Measurements from ENCODE around the gene CEP131. TPM values are rescaled to one million over a fixed set of nuclear protein-coding genes. Genes with fewer than 3 reads are reported as not detected.

Gene CEP131
- total and polyA plus RNA-seq, 4 donors, result 7.2 to 26.6 (median 18.3) TPM

DNA sequence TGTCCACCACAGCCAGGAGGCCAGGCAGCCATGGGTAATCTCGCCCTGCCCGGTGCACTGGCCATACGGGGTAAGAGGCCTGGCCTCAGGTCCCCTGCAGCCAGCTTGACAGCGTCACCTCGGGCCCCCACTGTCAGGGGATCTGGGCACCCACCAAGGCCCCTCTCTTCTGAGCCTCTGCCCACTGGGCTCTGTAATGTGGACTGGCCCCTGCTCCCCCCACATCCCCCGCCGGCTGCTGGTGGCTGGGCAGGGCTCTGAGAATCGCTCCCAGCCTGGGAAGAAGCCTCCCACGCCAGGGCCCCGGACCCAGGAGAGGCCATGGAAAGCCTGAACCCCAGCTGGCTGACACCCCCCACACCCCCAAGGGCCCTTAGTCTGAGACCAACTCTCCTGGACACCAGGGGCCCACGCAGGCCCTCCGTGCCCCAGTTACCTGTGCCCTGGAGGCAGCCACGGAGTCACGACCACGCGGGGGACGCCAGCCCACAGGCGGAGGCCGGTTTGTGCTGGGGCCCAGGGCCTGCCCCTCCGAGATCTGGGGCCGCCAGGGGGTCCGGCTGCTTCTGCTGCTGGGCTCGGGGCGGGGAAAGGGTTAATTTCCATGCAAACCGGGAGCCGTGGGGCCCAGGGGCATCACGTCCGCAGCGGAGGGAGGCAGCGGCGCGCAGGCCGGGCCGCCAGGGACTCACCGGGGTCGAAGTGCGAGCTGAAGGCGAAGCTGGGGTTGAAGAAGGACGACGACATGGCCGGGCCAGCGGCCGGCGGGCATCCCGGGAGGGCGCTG lies 57.3 kb downstream of the CEP131 start, which contains the start of gene PVALEF:
Gene PVALEF (plus strand): TSS at position 262 of the 787 bp plus-strand sequence. CDS start 15,720 bp downstream, outside the sequence.
- peak in 3 of 6 donors; percentile 28 to 69 (median 69) for DNase-seq (ENCODE audit: low read depth in 4 of 6, low spot score in 6 of 6)
- Histone ChIP-seq H3K4me1 (ENCODE audit: control insufficient read depth, insufficient read depth, low read length) (peaks cover 56% of the 10 kb centered on the region), H3K36me3 (ENCODE audit: control insufficient read depth, insufficient read depth, low read length) (peaks cover 47% of the 10 kb centered on the region), H3K9me3 (ENCODE audit: control insufficient read depth, insufficient read depth, low read length) (no peaks in the 10 kb centered on the region), H3K27me3 (ENCODE audit: control insufficient read depth, insufficient read depth, low read length) (no peaks in the 10 kb centered on the region), H3K4me3 (ENCODE audit: low read depth, low read length) (peak within 1 kb of the TSS; percentile 50), H3K27ac (ENCODE audit: low read depth, low read length) (peak within 1 kb of the TSS; percentile 88)
- 8% methylated on average over 46 of the region's 46 CpGs for WGBS (ENCODE audit: insufficient coverage)

DNA sequence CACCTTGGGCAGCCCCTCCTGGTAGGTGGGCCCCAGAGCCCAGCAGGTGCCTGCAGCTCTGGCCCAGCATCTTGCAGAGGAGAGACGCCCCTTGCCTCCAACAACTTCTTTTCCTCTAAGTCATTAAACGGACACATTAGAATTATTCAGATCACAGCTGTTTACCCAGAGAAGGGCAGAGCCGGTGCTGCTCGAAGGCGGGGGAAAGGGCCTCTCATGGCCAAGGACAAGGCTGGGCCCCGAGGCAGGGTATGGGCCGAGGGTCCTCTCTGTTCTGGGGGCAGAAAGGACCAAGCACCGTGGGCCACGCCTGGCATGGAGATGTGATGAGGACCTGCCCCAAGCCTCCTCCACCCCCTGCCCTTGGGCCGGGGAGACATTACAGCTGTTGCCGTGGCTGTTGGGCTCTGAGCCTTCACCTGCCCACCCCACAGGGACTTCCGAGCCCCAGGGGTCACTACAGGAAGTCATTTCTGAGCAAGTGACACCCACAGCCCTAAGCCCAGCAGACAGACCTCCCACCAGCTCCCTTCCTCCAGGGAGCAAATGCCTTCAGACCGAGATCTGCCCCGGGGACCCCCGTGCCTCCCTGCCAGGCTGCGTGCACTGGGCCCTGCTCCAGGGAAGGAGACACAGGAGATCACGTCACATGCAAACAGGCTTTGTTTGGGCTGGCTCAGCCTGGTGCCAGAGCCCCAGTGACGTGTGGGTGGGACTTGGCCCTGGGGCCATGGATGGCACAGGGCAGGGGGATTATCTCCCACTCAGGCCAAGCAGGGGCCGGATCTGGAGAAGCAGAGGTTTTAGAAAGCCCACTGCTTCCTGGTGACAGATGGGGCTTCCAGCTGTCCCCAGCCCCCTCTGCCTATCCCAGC lies 58.2 kb downstream of the CEP131 start:
- H3K27me3 ChIP-seq (ENCODE audit: control insufficient read depth, insufficient read depth, low read length), result no peaks in the 10 kb centered on the region
- H3K4me1 ChIP-seq (ENCODE audit: control insufficient read depth, insufficient read depth, low read length), result peaks cover 59% of the 10 kb centered on the region
- H3K4me3 ChIP-seq (ENCODE audit: low read depth, low read length), result peak overlapping the region; percentile 50
- H3K27ac ChIP-seq (ENCODE audit: low read depth, low read length), result peak overlapping the region; percentile 88
- H3K36me3 ChIP-seq (ENCODE audit: control insufficient read depth, insufficient read depth, low read length), result peaks cover 55% of the 10 kb centered on the region
- DNase-seq (ENCODE audit: low read depth in 4 of 6, low spot score in 6 of 6), result peak in 2 of 6 donors; percentile 59 to 73
- 25% methylated on average over 18 of the region's 19 CpGs for WGBS (ENCODE audit: insufficient coverage)
- H3K9me3 ChIP-seq (ENCODE audit: control insufficient read depth, insufficient read depth, low read length), result no peaks in the 10 kb centered on the region

DNA sequence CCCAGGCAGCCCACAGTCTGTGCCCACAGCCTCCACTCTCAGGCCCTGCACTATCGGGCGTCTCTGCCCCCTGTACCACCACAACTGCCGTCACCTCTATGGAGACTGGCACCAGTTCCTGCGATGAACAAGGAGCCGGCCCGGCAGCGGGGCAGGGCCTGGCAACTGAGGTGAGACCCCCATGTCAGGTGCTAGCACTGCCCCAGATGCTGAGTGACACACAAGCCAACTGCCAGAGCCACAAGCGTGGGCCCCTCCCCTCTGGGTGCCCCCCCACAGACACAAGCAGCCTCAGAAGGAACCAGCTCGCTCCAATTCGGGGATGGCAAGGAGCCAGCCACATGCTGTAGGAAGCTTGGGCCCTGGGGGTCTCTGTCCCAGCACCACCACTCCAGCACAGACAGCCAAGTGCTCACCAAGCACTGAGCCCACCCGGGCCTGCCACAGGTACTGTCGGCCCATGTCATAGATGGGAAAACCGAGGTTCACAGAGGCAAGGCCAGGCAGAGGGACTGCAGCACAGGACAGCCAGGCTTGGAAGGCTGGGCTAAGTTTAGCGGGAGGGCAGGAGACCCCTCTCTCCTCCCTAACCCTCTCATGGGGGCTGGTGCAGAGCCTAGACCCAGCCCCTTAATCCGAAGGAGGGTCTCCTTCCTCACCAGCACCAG lies 58.9 kb downstream of the CEP131 start:
- WGBS (ENCODE audit: insufficient coverage), result 81% methylated on average over 15 of the region's 15 CpGs
- Histone ChIP-seq H3K4me3 (ENCODE audit: low read depth, low read length) (no peak overlapping the region), H3K27me3 (ENCODE audit: control insufficient read depth, insufficient read depth, low read length) (no peaks in the 10 kb centered on the region), H3K9me3 (ENCODE audit: control insufficient read depth, insufficient read depth, low read length) (no peaks in the 10 kb centered on the region), H3K27ac (ENCODE audit: low read depth, low read length) (peak overlapping the region; percentile 88), H3K4me1 (ENCODE audit: control insufficient read depth, insufficient read depth, low read length) (peaks cover 59% of the 10 kb centered on the region), H3K36me3 (ENCODE audit: control insufficient read depth, insufficient read depth, low read length) (peaks cover 63% of the 10 kb centered on the region)
- DNase-seq (ENCODE audit: low read depth in 4 of 6, low spot score in 6 of 6), result no peak

DNA sequence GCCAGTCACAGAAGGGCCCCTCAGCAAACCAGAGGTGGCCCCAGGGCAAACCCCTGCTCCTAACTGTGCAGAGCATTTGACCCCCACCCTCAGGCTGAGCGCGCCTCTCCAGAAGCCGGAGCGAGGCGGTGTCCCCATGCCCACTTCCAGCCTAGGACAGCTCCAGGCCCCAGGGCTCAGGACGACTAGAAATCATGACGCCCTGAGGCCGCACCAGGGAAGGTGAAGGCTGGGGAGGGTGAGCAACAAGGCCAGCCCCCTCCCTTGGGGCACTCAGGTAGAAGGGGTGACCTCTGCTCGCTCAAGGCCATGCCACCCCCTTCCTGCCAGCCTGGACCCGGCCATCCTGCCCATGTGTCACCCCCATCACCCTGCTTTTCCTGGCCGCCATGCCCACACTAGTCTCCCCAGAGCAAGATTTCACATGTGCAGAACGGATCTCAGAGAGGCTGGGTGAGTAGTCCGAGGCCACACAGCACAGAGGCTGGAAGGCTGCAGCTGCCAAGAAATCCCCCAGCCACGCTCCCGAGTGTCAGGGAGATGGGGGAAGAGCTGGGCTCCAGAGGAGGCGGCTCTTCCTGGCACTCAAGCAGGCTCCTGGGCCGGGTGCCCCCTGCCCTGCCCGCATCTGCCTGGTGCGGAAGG lies 59.6 kb downstream of the CEP131 start:
- no peak overlapping the region for H3K4me3 ChIP-seq (ENCODE audit: low read depth, low read length)
- H3K9me3 ChIP-seq (ENCODE audit: control insufficient read depth, insufficient read depth, low read length), result no peaks in the 10 kb centered on the region
- H3K4me1 ChIP-seq (ENCODE audit: control insufficient read depth, insufficient read depth, low read length), result peaks cover 57% of the 10 kb centered on the region
- no peaks in the 10 kb centered on the region for H3K27me3 ChIP-seq (ENCODE audit: control insufficient read depth, insufficient read depth, low read length)
- no peak overlapping the region for H3K27ac ChIP-seq (ENCODE audit: low read depth, low read length)
- peaks cover 66% of the 10 kb centered on the region for H3K36me3 ChIP-seq (ENCODE audit: control insufficient read depth, insufficient read depth, low read length)
- no peak for DNase-seq (ENCODE audit: low read depth in 4 of 6, low spot score in 6 of 6)
- 87% methylated on average over 14 of the region's 19 CpGs for WGBS (ENCODE audit: insufficient coverage)

DNA sequence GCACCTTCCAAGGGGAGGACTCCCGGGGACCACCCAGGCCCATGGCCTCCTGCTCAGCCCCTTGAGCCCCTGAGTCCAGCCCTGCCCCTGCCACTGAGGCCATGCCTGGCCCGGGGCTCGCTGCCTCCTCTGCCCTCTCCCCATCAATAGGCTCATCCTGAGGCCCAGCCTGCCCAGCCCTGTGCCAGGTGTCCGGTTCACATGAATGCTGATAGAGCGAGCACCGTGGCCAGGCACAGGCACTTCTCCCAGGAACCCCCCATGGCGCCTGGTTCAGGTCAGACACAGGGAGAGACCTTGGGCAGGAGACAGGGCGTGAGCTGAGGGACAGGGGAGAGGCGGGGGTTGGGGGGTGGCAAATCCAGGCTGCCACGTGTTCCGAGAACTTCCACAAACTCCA lies 60.3 kb downstream of the CEP131 start:
- DNase-seq (ENCODE audit: low read depth in 4 of 6, low spot score in 6 of 6), result no peak
- no peaks in the 10 kb centered on the region for H3K27me3 ChIP-seq (ENCODE audit: control insufficient read depth, insufficient read depth, low read length)
- H3K4me1 ChIP-seq (ENCODE audit: control insufficient read depth, insufficient read depth, low read length), result peaks cover 50% of the 10 kb centered on the region
- peaks cover 70% of the 10 kb centered on the region for H3K36me3 ChIP-seq (ENCODE audit: control insufficient read depth, insufficient read depth, low read length)
- no peaks in the 10 kb centered on the region for H3K9me3 ChIP-seq (ENCODE audit: control insufficient read depth, insufficient read depth, low read length)
- H3K4me3 ChIP-seq (ENCODE audit: low read depth, low read length), result no peak overlapping the region
- no peak overlapping the region for H3K27ac ChIP-seq (ENCODE audit: low read depth, low read length)
- WGBS (ENCODE audit: insufficient coverage), result 92% methylated on average over 11 of the region's 11 CpGs

DNA sequence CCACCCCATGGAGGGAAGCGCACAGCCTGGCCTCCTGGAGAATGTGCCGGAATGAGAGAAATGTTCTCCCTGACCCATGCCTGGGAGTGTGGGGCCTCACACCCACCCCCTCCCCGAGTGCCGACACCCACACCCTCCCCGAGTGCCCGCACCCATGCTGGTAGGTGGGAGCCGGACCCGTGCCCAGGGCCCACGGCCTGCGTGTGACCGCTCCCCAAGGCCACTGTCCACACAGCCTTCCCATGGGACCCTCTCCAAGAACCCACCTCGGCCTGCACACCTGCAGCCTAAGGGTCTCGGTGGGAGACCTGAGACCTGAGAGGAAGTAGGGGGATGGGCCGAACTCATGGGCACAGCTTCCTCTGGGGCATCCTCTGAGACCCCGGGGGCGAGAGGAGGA lies 60.8 kb downstream of the CEP131 start:
- no peak for DNase-seq (ENCODE audit: low read depth in 4 of 6, low spot score in 6 of 6)
- WGBS (ENCODE audit: insufficient coverage), result 90% methylated on average over 5 of the region's 16 CpGs
- H3K4me3 ChIP-seq (ENCODE audit: low read depth, low read length), result no peak overlapping the region
- peaks cover 75% of the 10 kb centered on the region for H3K36me3 ChIP-seq (ENCODE audit: control insufficient read depth, insufficient read depth, low read length)
- no peaks in the 10 kb centered on the region for H3K27me3 ChIP-seq (ENCODE audit: control insufficient read depth, insufficient read depth, low read length)
- H3K9me3 ChIP-seq (ENCODE audit: control insufficient read depth, insufficient read depth, low read length), result no peaks in the 10 kb centered on the region
- H3K4me1 ChIP-seq (ENCODE audit: control insufficient read depth, insufficient read depth, low read length), result peaks cover 45% of the 10 kb centered on the region
- H3K27ac ChIP-seq (ENCODE audit: low read depth, low read length), result no peak overlapping the region

DNA sequence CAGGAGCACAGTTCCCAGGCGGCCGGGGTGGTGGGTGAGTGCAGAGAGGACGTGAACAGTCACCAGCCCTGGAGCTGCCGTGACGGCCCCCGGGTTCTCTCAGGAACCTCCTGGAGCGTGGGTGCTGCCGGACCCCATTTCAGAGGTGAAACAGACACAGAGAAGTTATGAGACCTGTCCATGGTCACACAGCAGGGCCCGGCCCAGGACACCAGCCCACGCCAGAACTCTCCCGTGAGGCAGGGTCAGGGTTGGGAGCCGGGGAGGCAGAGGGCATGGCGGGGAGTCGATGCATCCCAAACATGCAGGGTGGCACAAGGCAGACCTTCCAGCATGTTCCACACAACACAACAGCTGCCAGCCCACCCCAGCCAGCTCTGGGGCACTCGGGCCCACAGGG lies 61.2 kb downstream of the CEP131 start:
- peaks cover 77% of the 10 kb centered on the region for H3K36me3 ChIP-seq (ENCODE audit: control insufficient read depth, insufficient read depth, low read length)
- no peaks in the 10 kb centered on the region for H3K9me3 ChIP-seq (ENCODE audit: control insufficient read depth, insufficient read depth, low read length)
- H3K27me3 ChIP-seq (ENCODE audit: control insufficient read depth, insufficient read depth, low read length), result no peaks in the 10 kb centered on the region
- DNase-seq (ENCODE audit: low read depth in 4 of 6, low spot score in 6 of 6), result no peak
- WGBS (ENCODE audit: insufficient coverage), result 94% methylated on average over 15 of the region's 15 CpGs
- peaks cover 41% of the 10 kb centered on the region for H3K4me1 ChIP-seq (ENCODE audit: control insufficient read depth, insufficient read depth, low read length)
- H3K4me3 ChIP-seq (ENCODE audit: low read depth, low read length), result no peak overlapping the region
- no peak overlapping the region for H3K27ac ChIP-seq (ENCODE audit: low read depth, low read length)

DNA sequence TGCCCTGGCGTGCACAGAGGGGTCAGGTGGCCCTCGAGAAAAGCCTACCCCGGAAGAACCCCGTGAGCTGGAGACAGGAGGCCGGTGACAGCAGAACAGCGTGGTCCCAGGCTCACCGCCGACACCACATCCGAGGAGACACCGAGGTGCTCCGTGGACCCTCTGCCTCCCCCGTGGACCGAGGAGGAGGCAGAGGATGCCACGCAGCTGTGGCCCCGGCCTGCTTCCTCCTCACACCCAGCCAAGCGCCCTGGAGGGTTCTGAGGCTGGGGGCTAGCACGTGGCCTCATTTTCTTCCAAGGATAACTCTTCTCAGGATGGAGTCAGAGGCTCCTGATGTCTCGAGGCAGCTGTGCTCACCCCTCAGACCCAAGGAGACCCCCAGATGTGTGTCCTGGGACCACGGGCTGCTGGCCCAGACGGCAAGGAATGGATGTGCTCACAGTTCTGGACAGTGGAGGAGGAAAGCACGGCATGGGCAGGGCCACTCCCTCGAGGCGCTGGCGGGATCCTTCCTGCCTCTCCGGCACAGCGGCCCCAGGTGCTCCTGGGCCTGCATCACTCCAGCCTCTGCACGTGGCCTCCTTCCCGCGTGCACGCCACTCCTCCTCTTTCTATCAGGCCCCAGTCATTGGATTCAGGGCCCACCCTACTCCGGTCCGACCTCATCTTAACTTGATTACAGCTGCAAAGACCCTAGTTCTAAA lies 61.9 kb downstream of the CEP131 start:
- WGBS (ENCODE audit: insufficient coverage), result 87% methylated on average over 29 of the region's 32 CpGs
- DNase-seq (ENCODE audit: low read depth in 4 of 6, low spot score in 6 of 6), result no peak
- Histone ChIP-seq H3K36me3 (ENCODE audit: control insufficient read depth, insufficient read depth, low read length) (peaks cover 77% of the 10 kb centered on the region), H3K4me3 (ENCODE audit: low read depth, low read length) (no peak overlapping the region), H3K27ac (ENCODE audit: low read depth, low read length) (no peak overlapping the region), H3K4me1 (ENCODE audit: control insufficient read depth, insufficient read depth, low read length) (peaks cover 38% of the 10 kb centered on the region), H3K9me3 (ENCODE audit: control insufficient read depth, insufficient read depth, low read length) (no peaks in the 10 kb centered on the region), H3K27me3 (ENCODE audit: control insufficient read depth, insufficient read depth, low read length) (no peaks in the 10 kb centered on the region)
